Esophagus squamous epithelium (tissue), 5 donors: ENCODE measurements around the gene MAP4K4. TPM values are rescaled to one million over a fixed set of nuclear protein-coding genes. Genes with fewer than 3 reads are reported as not detected.

Experiments
- DNase-seq: peaks from one replicate; lab custom pipeline; 2025; lab: John Stamatoyannopoulos, UW
- H3K27ac ChIP-seq, 4 donors: fragments of 200-600 bp; sonication (generic); one replicate each; pipeline ENCODE4 v1.5.1; 2016 to 2019; ENCODE audit warnings: mild to moderate bottlenecking in 1 of 4
- H3K27me3 ChIP-seq, 4 donors: fragments of 200-600 bp; sonication (generic); 1 replicate in 3 of 4; 2 replicates in 1 of 4; pipeline versions ENCODE4 v1.5.1 to v1.6.0; 2017 to 2021; ENCODE audit warnings: antibody characterized with exemption in 1 of 4
- H3K36me3 ChIP-seq, 3 donors: fragments of 200-600 bp; sonication (generic); one replicate each; pipeline ENCODE4 v1.5.1; 2016 to 2019
- H3K4me1 ChIP-seq, 3 donors: fragments of 200-600 bp; sonication (generic); one replicate each; pipeline ENCODE4 v1.5.1; 2017 to 2019
- H3K4me3 ChIP-seq, 4 donors: fragments of 200-600 bp; sonication (generic); 1 replicate in 3 of 4; 2 replicates in 1 of 4; pipeline ENCODE4 v1.5.1; 2016 to 2019; ENCODE audit warnings: mild to moderate bottlenecking in 2 of 4, moderate library complexity in 1 of 4
- H3K9me3 ChIP-seq, 3 donors: fragments of 200-600 bp; sonication (generic); one replicate each; pipeline ENCODE4 v1.5.1; 2016 to 2019
- CTCF ChIP-seq, 6 experiments: fragments of 450-650 bp in 4 of 6; fragments of 200-600 bp in 2 of 6; sonication (generic) in 2 of 6; IDR thresholded peaks; one replicate each; pipeline ENCODE4 v1.5.1; 2016 to 2019; ENCODE audit warnings: antibody characterized with exemption in 6 of 6, mild to moderate bottlenecking in 4 of 6, moderate library complexity in 4 of 6
- POLR2A ChIP-seq, 4 donors: fragments of 450-650 bp; IDR thresholded peaks; one replicate each; pipeline ENCODE4 v1.6.1; 2017; ENCODE audit warnings: antibody characterized with exemption in 4 of 4, mild to moderate bottlenecking in 4 of 4, moderate library complexity in 3 of 4
- WGBS, 2 donors: methylation state at CpG; one replicate each; pipeline ENCODE4 v1.1.5; 2018; 5-methylcytosine and 5-hydroxymethylcytosine counted together
- intact Hi-C: fragments of 100-400 bp; cut with DNase I; formaldehyde crosslinking; loops from one replicate; pipeline ENCODE4 v1.15.0; 2022
- total RNA-seq, 4 donors: library from RNA; depleted of rRNA; stranded (reverse); fragments of >200 nt; gene quantifications; one replicate each; pipeline ENCODE4 v1.1.0, GENCODE V29; 2016
- donor health status: DM: yes; HTN: yes; CAD: no.

MAP4K4 gene
- total RNA-seq, 4 donors from 2014 or later, result 46.0 to 121 (median 53.9) TPM

DNA sequence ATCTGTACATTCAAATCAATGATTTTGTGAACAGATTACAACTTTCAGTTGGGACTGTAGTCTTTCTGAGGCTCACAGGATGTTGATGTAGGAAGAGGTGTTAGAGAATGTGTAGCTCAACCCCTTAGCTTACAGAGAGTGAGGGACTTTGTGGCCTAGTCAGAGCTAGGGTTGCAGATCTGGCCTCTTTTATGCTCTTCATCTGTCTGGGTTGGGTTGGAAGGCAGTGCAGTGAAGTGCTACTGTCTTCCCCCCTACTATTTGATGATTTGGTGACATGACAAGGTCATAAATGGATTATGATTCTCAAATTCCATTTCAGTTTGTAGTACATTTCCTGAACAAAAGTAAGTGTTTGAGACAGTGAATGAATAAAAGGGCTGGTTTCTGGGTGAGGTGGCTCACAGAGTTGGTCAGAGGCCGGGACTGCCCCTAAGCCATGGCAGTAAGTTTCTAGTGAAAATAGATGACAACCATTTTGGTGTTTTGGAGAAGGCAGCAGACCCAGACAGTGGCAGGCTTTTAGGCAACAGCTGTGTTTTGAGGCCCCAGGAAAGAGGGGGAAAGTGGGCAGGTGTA, 21.6 kb downstream of the MAP4K4 start:
- H3K4me3 ChIP-seq, result no peak overlapping the region
- 92 to 100% methylated on average over 1 of the region's 1 CpG for WGBS, 2 donors
- peak overlapping the region in 2 of 4 donors; percentile 19 to 26 for H3K27ac ChIP-seq
- no peaks in the 10 kb centered on the region for H3K27me3 ChIP-seq
- TF ChIP-seq POLR2A (IDR thresholded peaks at IDR 0.05) (no peak), CTCF (IDR thresholded peaks at IDR 0.05) (no peak)
- peaks cover 0 to 56% (median 12%) of the 10 kb centered on the region in 3 donors for H3K4me1 ChIP-seq
- DNase-seq, result no peak
- H3K9me3 ChIP-seq, result no peaks in the 10 kb centered on the region
- H3K36me3 ChIP-seq, result no peaks in the 10 kb centered on the region
- intact Hi-C loops, result no loop called here

DNA sequence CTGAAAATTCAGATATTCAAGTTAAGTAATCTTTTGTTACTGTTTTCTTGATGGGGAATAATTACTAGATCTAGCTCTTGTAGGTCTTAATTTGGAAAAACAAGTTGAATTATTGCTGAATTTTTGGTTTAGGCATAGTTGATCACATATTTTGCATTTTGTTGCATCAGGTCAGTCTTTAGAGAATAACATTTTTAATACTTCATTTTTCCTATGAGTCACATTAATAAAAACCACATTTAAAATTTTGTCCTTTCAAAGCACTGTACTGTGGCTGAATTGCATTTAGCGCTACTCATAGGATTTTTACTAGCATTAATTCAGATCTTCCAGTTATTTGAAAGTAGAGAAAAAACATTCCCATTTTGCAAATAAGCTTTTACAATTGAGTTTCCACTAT, 23.2 kb downstream of the MAP4K4 start:
- H3K27me3 ChIP-seq, result no peaks in the 10 kb centered on the region
- no peaks in the 10 kb centered on the region for H3K9me3 ChIP-seq
- intact Hi-C loops, result no loop called here
- H3K4me3 ChIP-seq, result no peak overlapping the region
- H3K36me3 ChIP-seq, result no peaks in the 10 kb centered on the region
- DNase-seq, result no peak
- WGBS, 2 donors, result 95 to 100% methylated on average over 1 of the region's 1 CpG
- H3K27ac ChIP-seq, result no peak overlapping the region
- TF ChIP-seq POLR2A (IDR thresholded peaks at IDR 0.05) (no peak), CTCF (IDR thresholded peaks at IDR 0.05) (no peak)
- H3K4me1 ChIP-seq, result peaks cover 0 to 65% (median 13%) of the 10 kb centered on the region in 3 donors

DNA sequence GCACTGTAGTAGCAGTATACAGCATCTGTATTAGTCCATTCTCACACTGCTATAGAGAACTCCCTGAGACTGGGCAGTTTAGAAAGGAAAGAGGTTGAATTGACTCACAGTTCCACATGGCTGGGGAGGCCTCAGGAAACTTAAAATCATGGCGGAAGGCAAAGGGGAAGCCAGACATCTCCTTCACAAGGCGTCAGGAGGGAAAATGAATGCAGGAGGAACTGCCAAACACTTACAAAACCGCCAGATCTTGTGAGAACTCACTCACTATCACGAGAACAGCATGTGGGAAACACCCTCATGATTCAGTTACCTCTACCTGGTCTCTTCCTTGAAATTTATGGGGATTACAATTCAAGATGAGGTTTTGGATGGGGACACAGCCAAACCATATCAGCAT, 25.4 kb downstream of the MAP4K4 start:
- H3K27ac ChIP-seq, result no peak overlapping the region
- no peaks in the 10 kb centered on the region for H3K36me3 ChIP-seq
- TF ChIP-seq POLR2A (IDR thresholded peaks at IDR 0.05) (no peak), CTCF (IDR thresholded peaks at IDR 0.05) (no peak)
- no peak overlapping the region for H3K4me3 ChIP-seq
- H3K27me3 ChIP-seq, result no peaks in the 10 kb centered on the region
- intact Hi-C loops, result no loop called here
- no peaks in the 10 kb centered on the region for H3K9me3 ChIP-seq
- H3K4me1 ChIP-seq, result peaks cover 0 to 53% (median 13%) of the 10 kb centered on the region in 3 donors
- 72 to 76% methylated on average over 4 of the region's 4 CpGs for WGBS, 2 donors
- no peak for DNase-seq

DNA sequence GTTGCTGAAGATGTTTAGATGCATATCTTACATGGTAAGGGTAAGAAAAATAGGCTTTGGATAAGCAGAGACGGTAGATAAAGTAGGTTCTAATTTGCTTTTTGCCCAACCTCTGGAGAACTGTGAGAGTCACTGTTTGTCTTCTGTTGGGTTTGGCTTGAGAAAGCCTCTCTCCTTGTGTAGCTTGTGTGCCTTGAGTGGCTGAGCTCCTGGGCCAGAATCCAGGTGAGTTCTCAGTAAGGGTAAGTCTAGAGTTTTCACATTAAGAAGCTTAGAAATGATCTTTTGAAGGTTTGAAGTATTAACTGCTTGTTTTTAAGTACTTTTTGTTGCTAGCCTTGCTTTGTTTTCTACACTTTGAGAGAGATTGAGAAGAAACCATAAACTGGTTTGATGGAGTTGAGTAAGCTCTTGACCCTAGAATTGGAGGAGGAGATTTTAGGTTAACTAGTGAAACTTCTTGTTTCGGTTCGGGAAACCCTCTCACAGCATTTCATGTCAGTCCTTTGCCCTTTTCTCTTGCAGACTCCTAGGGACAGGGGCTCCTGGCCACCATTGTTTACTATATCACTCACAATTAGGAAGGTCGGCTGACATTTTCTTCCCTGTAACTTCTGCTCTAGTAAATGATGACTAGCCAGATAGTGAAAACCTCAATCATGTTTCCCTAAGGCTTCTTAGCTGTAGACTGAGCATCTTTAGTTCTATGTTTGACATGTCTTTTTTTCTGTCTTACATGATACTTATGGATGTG, 26.0 kb downstream of the MAP4K4 start:
- intact Hi-C loops, result no loop called here
- 84 to 92% methylated on average over 4 of the region's 4 CpGs for WGBS, 2 donors
- no peaks in the 10 kb centered on the region for H3K9me3 ChIP-seq
- no peak overlapping the region for H3K27ac ChIP-seq
- no peak overlapping the region for H3K4me3 ChIP-seq
- no peaks in the 10 kb centered on the region for H3K27me3 ChIP-seq
- TF ChIP-seq CTCF (IDR thresholded peaks at IDR 0.05) (no peak), POLR2A (IDR thresholded peaks at IDR 0.05) (no peak)
- peaks cover 0 to 52% (median 13%) of the 10 kb centered on the region in 3 donors for H3K4me1 ChIP-seq
- no peaks in the 10 kb centered on the region for H3K36me3 ChIP-seq
- no peak for DNase-seq

DNA sequence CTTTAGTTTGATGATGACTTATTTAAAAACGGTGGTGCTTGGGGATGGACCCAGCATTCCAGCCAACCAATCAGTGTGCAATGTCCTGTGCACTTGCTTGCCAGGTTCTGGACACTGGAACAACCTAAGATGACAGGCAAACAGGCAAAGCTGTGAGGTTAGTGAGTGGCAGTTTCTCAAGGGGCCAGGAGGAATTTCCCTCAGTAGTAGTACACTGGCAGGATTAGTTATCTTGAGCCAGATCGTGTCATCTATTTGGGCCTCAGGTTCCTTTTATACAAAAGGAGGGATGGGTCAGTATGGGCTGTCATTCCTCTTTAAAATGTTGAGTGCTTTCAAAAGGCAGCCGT, 26.6 kb downstream of the MAP4K4 start:
- H3K4me3 ChIP-seq, result no peak overlapping the region
- H3K4me1 ChIP-seq, result peaks cover 0 to 48% (median 13%) of the 10 kb centered on the region in 3 donors
- no peaks in the 10 kb centered on the region for H3K27me3 ChIP-seq
- WGBS, 2 donors, result 34 to 35% methylated on average over 3 of the region's 3 CpGs
- no peak for DNase-seq
- H3K27ac ChIP-seq, result no peak overlapping the region
- no peaks in the 10 kb centered on the region for H3K36me3 ChIP-seq
- TF ChIP-seq POLR2A (IDR thresholded peaks at IDR 0.05) (no peak), CTCF (IDR thresholded peaks at IDR 0.05) (no peak)
- intact Hi-C loops, result no loop called here
- H3K9me3 ChIP-seq, result no peaks in the 10 kb centered on the region
